GM21447 (cell line): ENCODE data around the gene SOX5.

Source experiments
- ATAC-seq: cut with Tn5 transposase; IDR thresholded peaks from one replicate; pipeline ENCODE4 v1.9.1; 2021; ENCODE audit not compliant: unreplicated experiment

The SOX5 gene

GRCh38 chr12:23626791-23627190, 322.7 kb downstream of the SOX5 start:
- no peak for ATAC-seq

- ATAC-seq = no peak
Measured at GRCh38 chr12:23621900-23622299, 327.6 kb downstream of the SOX5 start.

GRCh38 chr12:23618718-23619117, 330.8 kb downstream of the SOX5 start:
- ATAC-seq = no peak

- no peak for ATAC-seq
Measured at GRCh38 chr12:23617749-23618148, 331.7 kb downstream of the SOX5 start.

GRCh38 chr12:23614280-23614679, 335.2 kb downstream of the SOX5 start:
- ATAC-seq = no peak

- no peak for ATAC-seq
Measured at GRCh38 chr12:23611320-23611719, 338.1 kb downstream of the SOX5 start.

- ATAC-seq = no peak
Measured at GRCh38 chr12:23600919-23601318, 348.6 kb downstream of the SOX5 start.

GRCh38 chr12:23596568-23596967, 352.9 kb downstream of the SOX5 start:
- no peak for ATAC-seq

- no peak for ATAC-seq
Measured at GRCh38 chr12:23587833-23588559, 361.5 kb downstream of the SOX5 start.

GRCh38 chr12:23585782-23586163, 363.7 kb downstream of the SOX5 start:
- ATAC-seq = no peak

- ATAC-seq = no peak
Measured at GRCh38 chr12:23585156-23585781, 364.2 kb downstream of the SOX5 start.

- ATAC-seq = no peak
Measured at GRCh38 chr12:23581913-23582312, 367.6 kb downstream of the SOX5 start.

GRCh38 chr12:23579257-23579656, 370.2 kb downstream of the SOX5 start:
- ATAC-seq = no peak

GRCh38 chr12:23576372-23576771, 373.1 kb downstream of the SOX5 start:
- peak; percentile 89 for ATAC-seq

- no peak for ATAC-seq
Measured at GRCh38 chr12:23569356-23569755, 380.1 kb downstream of the SOX5 start.

GRCh38 chr12:23566133-23566532, 383.3 kb downstream of the SOX5 start:
- no peak for ATAC-seq

- ATAC-seq = no peak
Measured at GRCh38 chr12:23564451-23565152, 384.9 kb downstream of the SOX5 start.

GRCh38 chr12:23561364-23562345, 387.8 kb downstream of the SOX5 start:
- ATAC-seq = no peak

- ATAC-seq = peak; percentile 86
Measured at GRCh38 chr12:23560611-23561010, 388.9 kb downstream of the SOX5 start.

- no peak for ATAC-seq
Measured at GRCh38 chr12:23559268-23559753, 390.2 kb downstream of the SOX5 start.

- ATAC-seq = no peak
Measured at GRCh38 chr12:23556661-23557060, 392.8 kb downstream of the SOX5 start.
